GDM1 (cell line): Measurements from ENCODE around the gene HTR3D.
"Not testable (repeated sequence)": the region's sequence is repeated elsewhere in the genome, so short reads cannot be mapped to it uniquely, and the experiment has no call there.

Experiments used
- DNase-seq: peaks from one replicate; lab custom pipeline; 2025; lab: John Stamatoyannopoulos, UW

The HTR3D gene

GRCh38 chr3:184031187-184031792, at the start of gene HTR3D:
TSS of gene HTR3D (plus strand) at chr3:184031742. CDS start at chr3:184031742, 0 bp downstream.
- no peak for DNase-seq

GRCh38 chr3:183981990-183982644, 49.4 kb upstream of the HTR3D start:
- DNase-seq, result no peak

GRCh38 chr3:183984127-183984740, 47.3 kb upstream of the HTR3D start:
- DNase-seq, result no peak

- DNase-seq, result no peak
Observed at GRCh38 chr3:183984749-183985729, 46.5 kb upstream of the HTR3D start.

GRCh38 chr3:183987000-183987600, 44.4 kb upstream of the HTR3D start:
- DNase-seq, result no peak

- no peak for DNase-seq
Observed at GRCh38 chr3:183988216-183988790, 43.2 kb upstream of the HTR3D start.

GRCh38 chr3:183991403-183991802, 40.1 kb upstream of the HTR3D start:
- DNase-seq, result no peak

GRCh38 chr3:184001761-184002160, 29.8 kb upstream of the HTR3D start:
- DNase-seq, result no peak

- DNase-seq, result no peak
Observed at GRCh38 chr3:184002469-184002868, 29.1 kb upstream of the HTR3D start.

- no peak for DNase-seq
Observed at GRCh38 chr3:184003187-184003967, 28.2 kb upstream of the HTR3D start.

GRCh38 chr3:184004476-184004875, 27.1 kb upstream of the HTR3D start:
- DNase-seq, result no peak

- peak; percentile 24 for DNase-seq
Observed at GRCh38 chr3:184005941-184006507, 25.5 kb upstream of the HTR3D start.

GRCh38 chr3:184007143-184007813, 24.3 kb upstream of the HTR3D start:
- not testable (repeated sequence) for DNase-seq

GRCh38 chr3:184008161-184008560, 23.4 kb upstream of the HTR3D start:
- DNase-seq, result no peak

- no peak for DNase-seq
Observed at GRCh38 chr3:184011230-184011876, 20.2 kb upstream of the HTR3D start.

GRCh38 chr3:184011937-184012889, 19.3 kb upstream of the HTR3D start:
- no peak for DNase-seq

GRCh38 chr3:184015381-184016019, 16.0 kb upstream of the HTR3D start:
- no peak for DNase-seq

- DNase-seq, result no peak
Observed at GRCh38 chr3:184016169-184016570, 15.4 kb upstream of the HTR3D start.
